Brain microvascular endothelial cell (primary cell): ENCODE measurements around the gene FRMD4B.
A peak's percentile ranks its signal among the peaks of the same experiment; 100 is the strongest.

Source experiments
- DNase-seq: peaks from one replicate; pipeline ENCODE4 v3.0.0-alpha.2; 2020
- H3K27ac ChIP-seq: fragments of 250-450 bp; sonication (Bioruptor Pico); 2 replicates; pipeline ENCODE4 v1.5.1; 2020; ENCODE audit warnings: mild to moderate bottlenecking, moderate library complexity
- H3K27me3 ChIP-seq: fragments of 250-450 bp; sonication (Bioruptor Pico); replicated peaks from 2 replicates; pipeline ENCODE4 v1.5.1; 2020; ENCODE audit warnings: mild to moderate bottlenecking
- H3K36me3 ChIP-seq: fragments of 250-450 bp; sonication (Bioruptor Pico); replicated peaks from 2 replicates; pipeline ENCODE4 v1.5.1; 2020; ENCODE audit warnings: mild to moderate bottlenecking
- H3K4me3 ChIP-seq: 2 replicates; pipeline ENCODE4 v1.5.1; 2011; ENCODE audit warnings: low read depth, mild to moderate bottlenecking, control low read depth, low read length, moderate library complexity
- CTCF ChIP-seq: IDR thresholded peaks from 2 replicates; pipeline ENCODE4 v1.5.1; 2011; ENCODE audit warnings: low read depth, mild to moderate bottlenecking, moderate library complexity, low read length, control low read depth, inconsistent platforms; ENCODE audit errors: missing control alignments
- in situ Hi-C: cut with HindIII; loops from 2 replicates; pipeline ENCODE4 v1.10.0; 2017; ENCODE audit warnings: low sequenced_read_pairs, low pct_ligation_motif_present

The FRMD4B gene

GRCh38 chr3:69180869-69181591, 204.9 kb downstream of the FRMD4B start:
- Histone ChIP-seq H3K27ac (peak overlapping the region; percentile 87), H3K4me3 (no peak overlapping the region), H3K36me3 (no peaks in the 10 kb centered on the region), H3K27me3 (no peaks in the 10 kb centered on the region)
- DNase-seq: no peak
- in situ Hi-C loops: no loop called here
- TF ChIP-seq CTCF: no peak

- Histone ChIP-seq H3K4me3 (no peak overlapping the region), H3K27ac (no peak overlapping the region), H3K27me3 (no peaks in the 10 kb centered on the region), H3K36me3 (no peaks in the 10 kb centered on the region)
- no peak for TF ChIP-seq CTCF
- in situ Hi-C loops: no loop called here
- DNase-seq: peak; percentile 1
Observed at GRCh38 chr3:69179740-69180372, 206.0 kb downstream of the FRMD4B start.

DNA sequence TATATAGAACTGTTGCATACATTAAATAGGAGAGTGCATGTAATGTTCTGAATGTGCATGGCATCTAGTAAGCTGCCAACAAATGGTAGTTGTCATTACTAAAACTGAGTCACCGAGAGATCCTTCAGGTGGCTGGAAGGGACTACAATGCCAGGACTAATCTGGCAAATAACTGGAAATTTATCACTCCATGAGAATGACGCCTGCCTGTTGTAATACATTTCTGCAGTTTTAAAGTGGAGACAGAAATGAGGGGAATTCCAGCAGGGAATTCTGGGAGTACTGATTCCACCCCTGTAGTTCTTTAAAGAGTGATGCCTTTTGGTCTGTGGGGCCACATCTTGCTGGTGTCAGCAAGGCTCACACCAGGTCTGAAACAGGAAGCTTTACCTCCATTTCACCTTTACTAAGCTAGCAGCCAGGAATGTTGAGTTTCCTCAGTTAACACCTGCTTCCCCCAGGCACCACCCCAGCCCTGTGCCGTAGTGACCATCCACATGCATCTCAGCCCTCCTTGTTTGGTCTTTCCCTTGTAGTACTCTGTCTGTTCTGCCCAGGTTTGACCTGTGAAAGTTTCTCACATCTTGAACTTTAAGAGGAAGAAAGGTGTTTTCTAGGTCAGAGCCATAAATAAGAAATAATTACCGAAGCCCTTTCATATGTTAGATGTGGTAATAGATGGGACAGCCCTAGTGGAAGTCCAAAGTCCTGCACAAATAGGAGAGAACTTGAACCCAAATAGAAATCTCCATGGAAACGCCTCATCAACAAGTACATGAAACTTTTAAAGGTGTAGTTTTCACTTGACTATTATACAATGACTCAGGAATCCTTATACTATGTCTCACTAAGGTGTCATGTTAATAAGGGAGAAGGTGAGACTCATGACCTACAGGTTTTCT, 206.8 kb downstream of the FRMD4B start:
- no peak overlapping the region for H3K27ac ChIP-seq
- no peak overlapping the region for H3K4me3 ChIP-seq
- H3K36me3 ChIP-seq: no peaks in the 10 kb centered on the region
- in situ Hi-C loops: no loop called here
- no peak for TF ChIP-seq CTCF
- DNase-seq: peak; percentile 3
- H3K27me3 ChIP-seq: no peaks in the 10 kb centered on the region

DNA sequence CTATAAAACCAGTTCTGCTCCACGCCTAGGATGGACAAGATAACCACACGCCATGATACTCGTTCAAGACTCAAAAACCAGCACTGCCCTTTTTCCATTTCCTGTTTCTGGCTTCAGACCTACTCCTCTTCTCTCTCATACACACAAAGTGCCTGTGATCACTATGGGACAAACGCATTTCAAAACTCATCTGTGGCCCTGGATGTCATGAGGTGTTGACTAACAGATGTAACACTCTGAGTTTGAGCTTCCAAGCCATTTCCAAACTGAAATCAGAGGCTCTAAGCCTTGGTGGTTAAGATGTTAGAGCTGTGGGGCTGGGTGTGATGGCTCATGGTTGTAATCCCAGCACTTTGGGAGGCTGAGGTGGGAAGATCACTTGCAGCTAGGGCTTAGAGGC, 207.8 kb downstream of the FRMD4B start:
- TF ChIP-seq CTCF: no peak
- Histone ChIP-seq H3K27ac (no peak overlapping the region), H3K36me3 (no peaks in the 10 kb centered on the region), H3K4me3 (no peak overlapping the region), H3K27me3 (no peaks in the 10 kb centered on the region)
- in situ Hi-C loops: no loop called here
- DNase-seq: no peak

GRCh38 chr3:69174871-69175737, 210.8 kb downstream of the FRMD4B start:
- H3K27me3 ChIP-seq: no peaks in the 10 kb centered on the region
- in situ Hi-C loops: loop anchor here (25.0 kb wide), 1 partner anchor 237 kb away; no protein-coding TSS in a partner anchor
- no peak for DNase-seq
- no peak overlapping the region for H3K4me3 ChIP-seq
- H3K27ac ChIP-seq: no peak overlapping the region
- no peak for TF ChIP-seq CTCF
- H3K36me3 ChIP-seq: no peaks in the 10 kb centered on the region
